A549 treated with AZD9567 at 1 μM for 4 hours (cell line): Measurements from ENCODE around the gene OR1J4. TPM values are rescaled to one million over a fixed set of nuclear protein-coding genes. Genes with fewer than 3 reads are reported as not detected.

Source experiments
- total RNA-seq: library from RNA; stranded (reverse); fragments of 200-300 nt; extraction: Qiagen RNA extraction; gene quantifications from 5 replicates; pipeline ENCODE4 v1.2.3, GENCODE V29; 2022; ENCODE audit not compliant: insufficient read depth

OR1J4 gene
- 0.09 to 0.14 TPM (median 0.12 TPM) in 3 of 5 replicates, not detected in the others for total RNA-seq

GRCh38 chr9:122518841-122519240 lies at the start of gene OR1J4:
Gene OR1J4 (plus strand): TSS chr9:122519141. CDS start chr9:122519141, 0 bp downstream.

GRCh38 chr9:122477826-122478225 lies 41.1 kb upstream of the OR1J4 start, which contains the start of gene OR1J1:
Gene OR1J1 (minus strand): TSS chr9:122477926. CDS start chr9:122477926, 0 bp downstream.

GRCh38 chr9:122510502-122510901 lies 8.4 kb upstream of the OR1J4 start, which contains the start of gene OR1J2:
Gene OR1J2 (plus strand): TSS chr9:122510802. CDS start chr9:122510802, 0 bp downstream.

GRCh38 chr9:122527193-122527592 lies 8.3 kb downstream of the OR1J4 start, which contains the start of gene OR1N1:
Gene OR1N1 (minus strand): TSS chr9:122527293. CDS start chr9:122527293, 0 bp downstream.

GRCh38 chr9:122552812-122553211 lies 33.9 kb downstream of the OR1J4 start, which contains the start of gene OR1N2:
Gene OR1N2 (plus strand): TSS chr9:122553112. CDS start chr9:122553212, 100 bp downstream.

Other genes with a start within 250 kb of the OR1J4 start
- 0.62 to 1.3 TPM (median 1.1 TPM) in 5 replicates for gene PTGS1, start 148.1 kb upstream of the OR1J4 start, total RNA-seq
- gene OR1J1, start 41.2 kb upstream of the OR1J4 start, total RNA-seq = not detected in 5 replicates
- gene OR1J2, start 8.3 kb upstream of the OR1J4 start, total RNA-seq = not detected in 5 replicates
- not detected in 5 replicates for gene OR1N1, start 8.2 kb downstream of the OR1J4 start, total RNA-seq
- gene OR1N2, start 34.0 kb downstream of the OR1J4 start, total RNA-seq = not detected in 5 replicates
- not detected in 5 replicates for gene OR1L8, start 64.2 kb downstream of the OR1J4 start, total RNA-seq
- 0.11 TPM in 1 of 5 replicates, not detected in the others for gene OR1Q1, start 95.6 kb downstream of the OR1J4 start, total RNA-seq
- gene OR1B1, start 138.5 kb downstream of the OR1J4 start, total RNA-seq = not detected in 5 replicates
- not detected in 5 replicates for gene OR1L1, start 142.6 kb downstream of the OR1J4 start, total RNA-seq
- not detected in 5 replicates for gene OR1L3, start 156.0 kb downstream of the OR1J4 start, total RNA-seq
- not detected in 5 replicates for gene OR1L4, start 204.8 kb downstream of the OR1J4 start, total RNA-seq
- not detected in 5 replicates for gene OR1L6, start 223.2 kb downstream of the OR1J4 start, total RNA-seq